Endothelial cell of umbilical vein (primary cell): ENCODE measurements around the gene TNRC6B. TPM values are rescaled to one million over a fixed set of nuclear protein-coding genes. Genes with fewer than 3 reads are reported as not detected.

Experiments used
- BruUV-seq: library from RNA; stranded (reverse); fragments of 400-500 nt; replicated peaks from 2 replicates; lab custom pipeline; 2021; lab: Mats Ljungman, UMichigan
- CTCF ChIA-PET: fragments of 300-600, 350-600 bp; sonication (Branson Sonifier 250); formaldehyde crosslinking; loops from one replicate; lab custom pipeline; 2021; ENCODE audit warnings: antibody characterized with exemption, inconsistent platforms; lab: Charles Lee
- POLR2A ChIA-PET: fragments of 300-600, 350-600 bp; sonication (Branson Sonifier 250); formaldehyde crosslinking; loops from one replicate; lab custom pipeline; 2021; ENCODE audit warnings: antibody characterized with exemption, inconsistent platforms; lab: Charles Lee
- DNase-seq: peaks from one replicate; pipeline ENCODE4 v3.0.0-alpha.2; 2011; ENCODE audit warnings: low read depth, low spot score
- FAIRE-seq: peaks from 2 replicates; lab custom pipeline; 2011; peaks lifted over from hg19 to GRCh38; lab: Jason Lieb, UNC
- H2AFZ ChIP-seq: 2 replicates; pipeline ENCODE4 v1.6.0; 2012; ENCODE audit warnings: low read depth, low read length, control low read depth, inconsistent platforms
- H3K27ac ChIP-seq: 2 replicates; pipeline ENCODE4 v1.5.1; 2011; ENCODE audit warnings: low read depth, mild to moderate bottlenecking, control low read depth, low read length, moderate library complexity; ENCODE audit not compliant: insufficient read depth
- H3K27me3 ChIP-seq, 2 experiments: 2 replicates each; pipeline versions ENCODE4 v1.6.0 to v1.6.1; 2011; ENCODE audit warnings: low read length in 2 of 2, mixed read lengths in 1 of 2; ENCODE audit not compliant: control insufficient read depth in 2 of 2, insufficient read depth in 2 of 2
- H3K36me3 ChIP-seq, 2 experiments: 2 replicates in 1 of 2; 3 replicates in 1 of 2; pipeline ENCODE4 v1.5.1; 2011; ENCODE audit warnings: low read length in 2 of 2, mild to moderate bottlenecking in 1 of 2, moderate library complexity in 1 of 2; ENCODE audit not compliant: control insufficient read depth in 2 of 2, insufficient read depth in 2 of 2; ENCODE audit errors: extremely low read depth in 1 of 2
- H3K4me1 ChIP-seq: 3 replicates; pipeline ENCODE4 v1.5.1; 2011; ENCODE audit warnings: mild to moderate bottlenecking, low read length; ENCODE audit not compliant: control insufficient read depth, insufficient read depth; ENCODE audit errors: extremely low read depth
- H3K4me2 ChIP-seq: 2 replicates; pipeline ENCODE4 v1.6.1; 2011; ENCODE audit warnings: low read length, control low read depth, mixed read lengths; ENCODE audit not compliant: insufficient read depth
- H3K4me3 ChIP-seq, 3 experiments: fragments of 200-600 bp in 1 of 3; sonication (generic), shearing (Covaris generic) in 1 of 3; replicated peaks in 1 of 3; 2 replicates each; pipeline ENCODE4 v1.5.1; 2011 to 2016; ENCODE audit warnings: control low read depth in 3 of 3, low read length in 3 of 3, mild to moderate bottlenecking in 2 of 3, inconsistent platforms in 1 of 3, low read depth in 1 of 3, moderate library complexity in 1 of 3; ENCODE audit not compliant: insufficient read depth in 1 of 3
- H3K79me2 ChIP-seq: 2 replicates; pipeline ENCODE4 v1.6.0; 2012; ENCODE audit warnings: low read length, inconsistent platforms; ENCODE audit not compliant: control insufficient read depth, insufficient read depth
- H3K9ac ChIP-seq: replicated peaks from 2 replicates; pipeline ENCODE3; 2011; ENCODE audit warnings: low read length, control low read depth; ENCODE audit not compliant: insufficient read depth; ENCODE audit errors: extremely low read depth
- H3K9me1 ChIP-seq: replicated peaks from 3 replicates; pipeline ENCODE4 v1.6.0; 2011; ENCODE audit warnings: mild to moderate bottlenecking, low read length; ENCODE audit not compliant: control insufficient read depth, insufficient read depth; ENCODE audit errors: extremely low read depth
- H3K9me3 ChIP-seq: replicated peaks from 2 replicates; pipeline ENCODE4 v1.5.1; 2012; ENCODE audit warnings: low read length, inconsistent platforms; ENCODE audit not compliant: control insufficient read depth, insufficient read depth
- H4K20me1 ChIP-seq: replicated peaks from 2 replicates; pipeline ENCODE3; 2011; ENCODE audit warnings: mild to moderate bottlenecking, low read length; ENCODE audit not compliant: control insufficient read depth, insufficient read depth; ENCODE audit errors: extremely low read depth
- EZH2 ChIP-seq: IDR thresholded peaks from 2 replicates; pipeline ENCODE4 v1.6.1; 2012; ENCODE audit warnings: borderline replicate concordance, low read depth, mild to moderate bottlenecking, moderate library complexity, low read length, inconsistent platforms; ENCODE audit not compliant: severe bottlenecking
- FOS ChIP-seq: IDR thresholded peaks from 2 replicates; pipeline ENCODE4 v1.6.1; 2011; ENCODE audit warnings: mild to moderate bottlenecking, low read length, moderate library complexity, borderline replicate concordance; ENCODE audit not compliant: insufficient read depth
- GATA2 ChIP-seq: IDR thresholded peaks from 2 replicates; pipeline ENCODE4 v1.7.0; 2011; ENCODE audit warnings: low read depth, mild to moderate bottlenecking, moderate library complexity, mixed read lengths, low read length; ENCODE audit not compliant: insufficient read length, insufficient read depth
- JUN ChIP-seq: IDR thresholded peaks from 2 replicates; pipeline ENCODE4 v1.6.1; 2011; ENCODE audit warnings: borderline replicate concordance, low read depth; ENCODE audit not compliant: insufficient read length, insufficient read depth
- MAX ChIP-seq: IDR thresholded peaks from 2 replicates; pipeline ENCODE4 v1.6.1; 2011; ENCODE audit not compliant: insufficient read depth, insufficient read length
- MYC ChIP-seq: IDR thresholded peaks from one replicate; pipeline ENCODE4 v1.6.1; 2011; ENCODE audit warnings: mild to moderate bottlenecking, low read depth, low read length
- POLR2A ChIP-seq: IDR thresholded peaks from 2 replicates; pipeline ENCODE4 v1.6.1; 2012; ENCODE audit warnings: low read depth, mild to moderate bottlenecking, control low read depth, low read length
- POLR2AphosphoS5 ChIP-seq: IDR thresholded peaks from 2 replicates; pipeline ENCODE4 v1.6.1; 2012; ENCODE audit warnings: low read depth, mild to moderate bottlenecking, control low read depth, low read length, moderate library complexity; ENCODE audit not compliant: insufficient read depth
- dilution Hi-C: fragments of 300-500 bp; cut with MboI; formaldehyde crosslinking; loops from one replicate; pipeline ENCODE4 v1.15.0; 2019; ENCODE audit warnings: low sequenced_read_pairs; ENCODE audit not compliant: extremely low pct_ligation_motif_present
- intact Hi-C: fragments of 100-400 bp; cut with micrococcal nuclease; formaldehyde crosslinking; loops from one replicate; pipeline ENCODE4 v1.10.0; 2022
- polyA plus RNA-seq, 4 experiments: library from polyadenylated mRNA; depleted of rRNA in 3 of 4; stranded (reverse) in 3 of 4; unstranded in 1 of 4; fragments of >200 nt; gene quantifications; 2 replicates each; pipeline versions ENCODE4 v1.2.1 to v1.2.3, GENCODE V29; 2011 to 2012; ENCODE audit warnings: missing spikeins in 1 of 4
- total RNA-seq: library from RNA; stranded (reverse); gene quantifications from 2 replicates; pipeline ENCODE4 v1.2.3, GENCODE V29; 2021
- TF ChIP-seq, protein P1 (sequence below), 2 donors: IDR thresholded peaks; 1 replicate in 1 of 2; 2 replicates in 1 of 2; pipeline ENCODE4 v1.5.1; 2011; ENCODE audit warnings: low read length in 2 of 2, mild to moderate bottlenecking in 2 of 2, moderate library complexity in 2 of 2, control low read depth in 1 of 2, inconsistent platforms in 1 of 2, low read depth in 1 of 2; ENCODE audit not compliant: insufficient read depth in 1 of 2; ENCODE audit errors: extremely low read depth in 1 of 2

TNRC6B gene
- total and polyA plus RNA-seq, 2 donors (not counting 3 experiments of a cell fraction or from before 2014, with no cell fraction given), result 10.6 to 37.2 TPM

DNA sequence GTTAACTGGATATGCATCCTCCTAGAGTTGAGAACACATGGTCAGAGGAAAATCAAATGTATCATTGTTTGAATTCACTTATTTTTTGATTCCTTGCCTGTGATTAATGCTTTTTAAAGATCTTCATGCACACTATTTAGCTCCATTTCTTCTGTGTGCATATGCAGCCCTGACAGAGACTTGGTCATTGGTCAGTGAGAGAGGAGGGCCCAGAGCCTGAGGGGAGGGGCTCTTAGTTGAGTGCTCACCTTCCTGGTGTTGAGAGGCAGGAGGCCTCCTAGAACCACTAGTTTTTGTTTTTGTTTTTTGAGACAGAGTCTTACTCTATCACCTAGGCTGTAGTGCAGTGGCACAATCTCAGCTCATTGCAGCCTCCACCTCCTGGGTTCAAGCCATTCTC lies 48.9 kb downstream of the TNRC6B start:
- Histone ChIP-seq H3K9me1 (no peaks in the 10 kb centered on the region), H3K79me2 (peaks cover 38% of the 10 kb centered on the region), H3K4me2 (no peak overlapping the region), H2AFZ (no peak overlapping the region), H3K4me1 (no peaks in the 10 kb centered on the region), H3K27ac (no peak overlapping the region), H3K4me3 (no peak overlapping the region), H3K27me3 (no peaks in the 10 kb centered on the region), H4K20me1 (peaks cover 2% of the 10 kb centered on the region), H3K36me3 (no peaks in the 10 kb centered on the region), H3K9ac (no peak overlapping the region), H3K9me3 (no peaks in the 10 kb centered on the region)
- TF ChIP-seq FOS (no peak), MYC (no peak), POLR2A (no peak), MAX (no peak), EZH2 (no peak), GATA2 (no peak), POLR2AphosphoS5 (no peak), JUN (no peak)
- TF ChIP-seq, protein P1, sequence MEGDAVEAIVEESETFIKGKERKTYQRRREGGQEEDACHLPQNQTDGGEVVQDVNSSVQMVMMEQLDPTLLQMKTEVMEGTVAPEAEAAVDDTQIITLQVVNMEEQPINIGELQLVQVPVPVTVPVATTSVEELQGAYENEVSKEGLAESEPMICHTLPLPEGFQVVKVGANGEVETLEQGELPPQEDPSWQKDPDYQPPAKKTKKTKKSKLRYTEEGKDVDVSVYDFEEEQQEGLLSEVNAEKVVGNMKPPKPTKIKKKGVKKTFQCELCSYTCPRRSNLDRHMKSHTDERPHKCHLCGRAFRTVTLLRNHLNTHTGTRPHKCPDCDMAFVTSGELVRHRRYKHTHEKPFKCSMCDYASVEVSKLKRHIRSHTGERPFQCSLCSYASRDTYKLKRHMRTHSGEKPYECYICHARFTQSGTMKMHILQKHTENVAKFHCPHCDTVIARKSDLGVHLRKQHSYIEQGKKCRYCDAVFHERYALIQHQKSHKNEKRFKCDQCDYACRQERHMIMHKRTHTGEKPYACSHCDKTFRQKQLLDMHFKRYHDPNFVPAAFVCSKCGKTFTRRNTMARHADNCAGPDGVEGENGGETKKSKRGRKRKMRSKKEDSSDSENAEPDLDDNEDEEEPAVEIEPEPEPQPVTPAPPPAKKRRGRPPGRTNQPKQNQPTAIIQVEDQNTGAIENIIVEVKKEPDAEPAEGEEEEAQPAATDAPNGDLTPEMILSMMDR (IDR thresholded peaks at IDR 0.05; ENCODE audit: extremely low read depth in 1 of 2, insufficient read depth in 1 of 2, low read depth in 1 of 2, low read length in 2 of 2), result no peak
- intact Hi-C loops (no loop called here), dilution Hi-C loops (no loop called here)
- BruUV-seq, result no TSS peak
- no peak for DNase-seq
- no peak for FAIRE-seq
- CTCF ChIA-PET, result no interaction called here
- POLR2A ChIA-PET, result no interaction called here
